RWPE1 (cell line): ENCODE data around the gene UNC13C.

Experiments used
- CTCF ChIA-PET: fragments of 350-600 bp; sonication (Branson Sonifier 250); formaldehyde crosslinking; extraction: SDS; loops from one replicate; lab custom pipeline; 2021; lab: Yijun Ruan, JAX
- POLR2A ChIA-PET: fragments of 400-600 bp; formaldehyde crosslinking; extraction: SDS; loops from one replicate; lab custom pipeline; 2020; ENCODE audit warnings: antibody characterized with exemption; ENCODE audit not compliant: low non-redundant PET; lab: Yijun Ruan, JAX
- DNase-seq: peaks from one replicate; pipeline ENCODE4 v3.0.0; 2012; ENCODE audit warnings: low spot score
- H3K27ac ChIP-seq: fragments of 450-650 bp; 2 replicates; pipeline ENCODE4 v1.5.1; 2017
- TF ChIP-seq, protein P1 (sequence below): fragments of 450-650 bp; conservative IDR thresholded peaks from 2 replicates; pipeline ENCODE4 v1.5.1; 2017; ENCODE audit warnings: low read depth, mild to moderate bottlenecking

The UNC13C gene

DNA sequence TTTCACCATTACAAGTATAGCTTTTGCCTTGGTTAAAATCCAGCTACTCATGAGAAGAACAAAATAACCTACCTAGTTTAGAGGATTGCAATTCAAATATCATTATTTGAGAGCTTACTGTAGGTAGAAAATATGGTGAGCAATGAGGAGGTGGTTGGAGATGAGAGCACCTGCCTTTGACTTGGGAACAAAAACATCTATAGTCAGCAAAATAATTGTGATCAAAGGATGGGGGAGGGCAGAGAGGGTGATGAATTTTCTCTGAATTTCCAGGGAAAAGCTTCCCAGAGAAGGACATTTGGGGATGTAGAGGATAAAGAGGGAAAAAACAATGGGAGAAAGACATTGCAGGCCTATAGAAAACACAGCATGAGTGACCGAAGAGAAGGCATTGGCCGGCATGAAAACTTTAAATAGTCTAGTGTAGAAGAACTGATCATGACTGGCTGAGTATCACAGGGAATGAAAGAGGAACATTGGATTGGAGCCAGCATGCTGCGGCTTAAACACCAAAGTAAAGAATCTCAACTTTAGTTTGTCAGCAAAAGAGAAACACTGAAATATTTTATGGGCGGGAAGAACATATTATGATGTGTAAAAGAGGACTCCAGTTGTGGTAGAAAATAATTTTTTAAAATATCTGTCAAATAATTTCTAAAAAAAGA, 581.3 kb downstream of the UNC13C start:
- DNase-seq = no peak
- ChIA-PET CTCF (interaction anchor here (0.7 kb wide), 1 partner anchor 1325 kb away, joined by 4 read pairs; no protein-coding TSS in a partner anchor), POLR2A (no interaction called here)
- TF ChIP-seq, protein P1, sequence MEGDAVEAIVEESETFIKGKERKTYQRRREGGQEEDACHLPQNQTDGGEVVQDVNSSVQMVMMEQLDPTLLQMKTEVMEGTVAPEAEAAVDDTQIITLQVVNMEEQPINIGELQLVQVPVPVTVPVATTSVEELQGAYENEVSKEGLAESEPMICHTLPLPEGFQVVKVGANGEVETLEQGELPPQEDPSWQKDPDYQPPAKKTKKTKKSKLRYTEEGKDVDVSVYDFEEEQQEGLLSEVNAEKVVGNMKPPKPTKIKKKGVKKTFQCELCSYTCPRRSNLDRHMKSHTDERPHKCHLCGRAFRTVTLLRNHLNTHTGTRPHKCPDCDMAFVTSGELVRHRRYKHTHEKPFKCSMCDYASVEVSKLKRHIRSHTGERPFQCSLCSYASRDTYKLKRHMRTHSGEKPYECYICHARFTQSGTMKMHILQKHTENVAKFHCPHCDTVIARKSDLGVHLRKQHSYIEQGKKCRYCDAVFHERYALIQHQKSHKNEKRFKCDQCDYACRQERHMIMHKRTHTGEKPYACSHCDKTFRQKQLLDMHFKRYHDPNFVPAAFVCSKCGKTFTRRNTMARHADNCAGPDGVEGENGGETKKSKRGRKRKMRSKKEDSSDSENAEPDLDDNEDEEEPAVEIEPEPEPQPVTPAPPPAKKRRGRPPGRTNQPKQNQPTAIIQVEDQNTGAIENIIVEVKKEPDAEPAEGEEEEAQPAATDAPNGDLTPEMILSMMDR = no peak
- no peak overlapping the region for H3K27ac ChIP-seq

DNA sequence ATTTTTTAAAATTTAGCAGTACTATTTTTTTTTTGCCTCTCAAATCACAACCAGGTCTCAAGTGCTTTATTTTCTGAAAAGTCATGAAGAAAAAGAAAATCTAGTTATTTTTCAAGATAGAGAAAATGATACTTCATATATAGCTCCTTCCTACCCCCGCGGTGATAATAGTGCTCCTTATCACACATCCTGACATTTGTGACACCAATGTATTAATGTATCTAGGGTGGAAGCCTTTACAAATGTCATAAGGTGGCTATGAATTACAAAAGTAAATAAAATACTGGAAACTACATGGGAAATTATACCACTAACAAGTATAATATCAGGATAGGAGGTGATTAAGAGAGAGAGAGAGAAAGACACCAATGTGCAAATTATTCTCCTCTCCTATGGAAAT, 582.2 kb downstream of the UNC13C start:
- POLR2A ChIA-PET = no interaction called here
- CTCF ChIA-PET = interaction anchor here (0.7 kb wide), 1 partner anchor 1326 kb away, joined by 4 read pairs; no protein-coding TSS in a partner anchor
- H3K27ac ChIP-seq = no peak overlapping the region
- TF ChIP-seq, protein P1 = no peak
- no peak for DNase-seq

DNA sequence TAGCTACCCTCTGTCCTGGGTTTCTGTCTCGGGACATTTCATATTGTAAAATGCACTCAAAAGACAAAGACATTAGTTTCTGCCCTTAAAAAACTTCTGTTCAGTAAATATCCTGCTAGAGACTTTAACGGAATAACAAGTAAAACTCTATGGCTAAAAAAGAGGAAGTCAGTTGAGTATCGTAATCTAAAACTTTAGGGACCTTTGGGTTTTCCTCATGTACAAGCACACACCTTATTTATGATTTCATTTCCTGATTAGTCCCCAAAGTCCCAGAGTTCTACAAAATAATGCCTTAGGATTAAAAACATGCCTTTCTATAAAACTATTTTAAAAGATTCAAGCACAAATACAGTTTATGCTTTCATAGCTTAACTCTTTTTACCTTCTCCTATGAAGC, 585.9 kb downstream of the UNC13C start:
- TF ChIP-seq, protein P1 = no peak
- ChIA-PET POLR2A (no interaction called here), CTCF (no interaction called here)
- H3K27ac ChIP-seq = no peak overlapping the region
- DNase-seq = no peak

DNA sequence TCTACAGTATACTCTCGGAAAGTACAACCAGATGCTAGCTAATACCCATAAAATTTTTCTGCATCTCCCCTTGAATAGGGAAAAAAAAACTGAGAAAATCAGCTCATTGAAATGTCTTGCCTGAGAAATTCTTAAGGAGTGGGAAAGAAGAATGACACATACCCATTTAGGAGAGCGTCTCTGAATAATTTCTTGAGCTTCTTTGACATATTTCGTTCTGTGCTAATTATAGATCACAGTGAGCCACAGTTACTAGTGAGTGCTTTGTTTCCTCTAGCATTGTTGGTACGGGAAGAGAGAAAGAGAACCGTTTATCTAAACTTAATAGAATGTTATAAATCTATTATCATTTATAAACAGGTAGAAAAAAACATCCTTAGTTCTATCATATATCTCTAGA, 588.4 kb downstream of the UNC13C start:
- TF ChIP-seq, protein P1 = no peak
- POLR2A ChIA-PET = no interaction called here
- H3K27ac ChIP-seq = no peak overlapping the region
- CTCF ChIA-PET = no interaction called here
- no peak for DNase-seq

DNA sequence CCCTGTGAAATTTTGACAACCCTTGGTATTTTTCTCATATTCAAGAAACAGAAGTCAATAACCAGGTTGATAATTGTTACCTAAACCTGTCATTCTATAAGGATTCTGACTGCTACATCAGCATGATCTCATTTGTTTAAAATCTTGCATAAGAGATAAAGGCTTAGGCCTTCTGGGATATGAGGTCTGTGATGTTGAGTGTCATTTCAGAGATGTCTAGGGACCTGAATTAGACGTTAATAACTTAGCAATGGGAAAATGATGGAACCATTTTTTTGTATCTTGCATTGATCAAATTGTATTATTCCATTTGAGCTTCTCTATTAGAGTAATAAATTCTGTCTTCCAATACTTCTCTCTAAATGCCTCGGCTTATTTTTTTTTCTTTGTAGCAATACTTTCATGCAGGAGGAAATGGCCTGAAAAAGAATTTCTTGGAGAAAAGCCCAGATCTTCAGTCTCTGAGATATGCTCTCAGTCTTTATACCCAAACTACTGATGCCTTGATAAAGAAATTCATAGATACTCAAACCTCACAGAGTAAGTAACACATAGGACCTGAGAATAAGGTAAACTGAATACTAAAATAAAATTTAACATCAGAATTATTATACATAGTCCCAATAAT, 589.3 kb downstream of the UNC13C start:
- no peak overlapping the region for H3K27ac ChIP-seq
- TF ChIP-seq, protein P1 = no peak
- ChIA-PET POLR2A (no interaction called here), CTCF (interaction anchor here (0.6 kb wide), 1 partner anchor 24 kb away, joined by 3 read pairs; no protein-coding TSS in a partner anchor)
- DNase-seq = no peak

DNA sequence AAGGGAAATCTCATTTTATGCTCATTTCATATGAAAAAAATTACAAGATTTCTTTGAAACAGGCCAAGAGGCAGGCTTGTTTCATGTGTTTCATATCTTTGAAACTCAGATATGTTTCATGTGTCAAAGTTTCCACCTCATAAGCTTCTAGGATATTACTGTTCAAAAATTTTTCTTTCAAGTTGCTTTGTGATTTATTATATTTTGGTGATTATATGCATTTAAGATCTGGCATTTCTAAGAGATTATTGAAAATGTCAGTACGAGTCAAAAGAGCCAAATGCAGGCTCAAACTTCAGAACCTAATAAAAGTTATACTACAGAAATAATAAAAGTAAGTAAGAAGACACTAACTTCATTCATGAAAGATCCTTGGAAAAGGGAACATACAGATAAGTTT, 590.1 kb downstream of the UNC13C start:
- no peak for DNase-seq
- TF ChIP-seq, protein P1 = no peak
- CTCF ChIA-PET = interaction anchor here (0.6 kb wide), 1 partner anchor 23 kb away, joined by 3 read pairs; no protein-coding TSS in a partner anchor
- POLR2A ChIA-PET = no interaction called here
- H3K27ac ChIP-seq = no peak overlapping the region
